Osteoblast (primary cell): ENCODE results near the gene MACF1. TPM values are rescaled to one million over a fixed set of nuclear protein-coding genes. Genes with fewer than 3 reads are reported as not detected.

ENCODE experiments used
- DNase-seq: peaks from one replicate; pipeline ENCODE4 v3.0.0; 2011; ENCODE audit warnings: low spot score, mixed read lengths; ENCODE audit not compliant: insufficient read length; ENCODE audit errors: missing footprints
- H2AFZ ChIP-seq: 2 replicates; pipeline ENCODE4 v1.6.0; 2011; ENCODE audit warnings: mild to moderate bottlenecking, low read length
- H3K27ac ChIP-seq: 2 replicates; pipeline ENCODE4 v1.5.1; 2011; ENCODE audit warnings: mild to moderate bottlenecking, low read depth, low read length, moderate library complexity
- H3K27me3 ChIP-seq: 2 replicates; pipeline ENCODE4 v1.6.0; 2012; ENCODE audit warnings: mild to moderate bottlenecking, control low read depth, inconsistent platforms, low read length, moderate library complexity; ENCODE audit not compliant: insufficient read depth
- H3K36me3 ChIP-seq: 2 replicates; pipeline ENCODE4 v1.5.1; 2011; ENCODE audit warnings: mild to moderate bottlenecking, low read length, control low read depth, moderate library complexity; ENCODE audit not compliant: insufficient read depth
- H3K4me1 ChIP-seq: 2 replicates; pipeline ENCODE4 v1.5.1; 2011; ENCODE audit warnings: mild to moderate bottlenecking, low read length, control low read depth, moderate library complexity; ENCODE audit not compliant: insufficient read depth
- H3K4me2 ChIP-seq: 2 replicates; pipeline ENCODE4 v1.6.0; 2011; ENCODE audit warnings: mild to moderate bottlenecking, low read length; ENCODE audit not compliant: insufficient read depth
- H3K4me3 ChIP-seq: fragments of 200-600 bp; sonication (generic); 3 replicates; pipeline ENCODE4 v1.5.1; 2012; ENCODE audit warnings: mild to moderate bottlenecking, low read length, inconsistent platforms; ENCODE audit not compliant: insufficient read depth
- H3K79me2 ChIP-seq: 2 replicates; pipeline ENCODE4 v1.6.0; 2012; ENCODE audit warnings: mild to moderate bottlenecking, low read length, control low read depth, inconsistent platforms; ENCODE audit not compliant: insufficient read depth
- H3K9me3 ChIP-seq: 2 replicates; pipeline ENCODE4 v1.5.1; 2011; ENCODE audit warnings: low read depth, low read length, control low read depth
- H4K20me1 ChIP-seq: 2 replicates; pipeline ENCODE4 v1.6.0; 2012; ENCODE audit warnings: mild to moderate bottlenecking, low read length, control low read depth; ENCODE audit not compliant: insufficient read depth
- CTCF ChIP-seq: IDR thresholded peaks from 2 replicates; pipeline ENCODE4 v1.5.1; 2011; ENCODE audit warnings: mild to moderate bottlenecking, low read depth, low read length, moderate library complexity; ENCODE audit errors: extremely low read depth
- total RNA-seq: library from RNA; depleted of rRNA; stranded (reverse); fragments of >200 nt; gene quantifications from 2 replicates; pipeline ENCODE4 v1.2.3, GENCODE V29; 2012

The MACF1 gene
- total RNA-seq, 1 donor = 424 TPM

GRCh38 chr1:39505289-39505688, 300.8 kb downstream of the MACF1 start:
- H3K4me3 ChIP-seq = no peak overlapping the region
- no peak overlapping the region for H3K4me2 ChIP-seq
- no peak for TF ChIP-seq CTCF
- H3K27ac ChIP-seq = no peak overlapping the region
- H3K4me1 ChIP-seq = peaks cover 13% of the 10 kb centered on the region
- DNase-seq = no peak
- H3K27me3 ChIP-seq = no peaks in the 10 kb centered on the region
- no peaks in the 10 kb centered on the region for H3K36me3 ChIP-seq
- no peaks in the 10 kb centered on the region for H3K9me3 ChIP-seq
- H4K20me1 ChIP-seq = no peaks in the 10 kb centered on the region
- no peaks in the 10 kb centered on the region for H3K79me2 ChIP-seq
- no peak overlapping the region for H2AFZ ChIP-seq

GRCh38 chr1:39507230-39507928, 302.9 kb downstream of the MACF1 start:
- no peak overlapping the region for H3K27ac ChIP-seq
- H3K4me2 ChIP-seq = no peak overlapping the region
- H3K4me3 ChIP-seq = no peak overlapping the region
- H3K9me3 ChIP-seq = no peaks in the 10 kb centered on the region
- H4K20me1 ChIP-seq = no peaks in the 10 kb centered on the region
- peak; percentile 21 for TF ChIP-seq CTCF
- H2AFZ ChIP-seq = no peak overlapping the region
- H3K79me2 ChIP-seq = no peaks in the 10 kb centered on the region
- H3K27me3 ChIP-seq = no peaks in the 10 kb centered on the region
- DNase-seq = peak; percentile 73
- H3K4me1 ChIP-seq = peaks cover 13% of the 10 kb centered on the region
- H3K36me3 ChIP-seq = no peaks in the 10 kb centered on the region

GRCh38 chr1:39508266-39508665, 303.8 kb downstream of the MACF1 start:
- H2AFZ ChIP-seq = peak overlapping the region; percentile 80
- H3K9me3 ChIP-seq = no peaks in the 10 kb centered on the region
- H3K27ac ChIP-seq = peak overlapping the region; percentile 72
- no peaks in the 10 kb centered on the region for H3K27me3 ChIP-seq
- H3K4me2 ChIP-seq = peak overlapping the region; percentile 73
- H4K20me1 ChIP-seq = no peaks in the 10 kb centered on the region
- H3K4me3 ChIP-seq = no peak overlapping the region
- no peaks in the 10 kb centered on the region for H3K79me2 ChIP-seq
- peak; percentile 76 for DNase-seq
- no peak for TF ChIP-seq CTCF
- no peaks in the 10 kb centered on the region for H3K36me3 ChIP-seq
- peaks cover 13% of the 10 kb centered on the region for H3K4me1 ChIP-seq

GRCh38 chr1:39508857-39509305, 304.4 kb downstream of the MACF1 start:
- no peaks in the 10 kb centered on the region for H4K20me1 ChIP-seq
- no peaks in the 10 kb centered on the region for H3K36me3 ChIP-seq
- DNase-seq = peak; percentile 96
- peak overlapping the region; percentile 80 for H2AFZ ChIP-seq
- H3K79me2 ChIP-seq = no peaks in the 10 kb centered on the region
- peak overlapping the region; percentile 44 for H3K4me3 ChIP-seq
- H3K4me2 ChIP-seq = peak overlapping the region; percentile 73
- H3K27ac ChIP-seq = peak overlapping the region; percentile 72
- H3K9me3 ChIP-seq = no peaks in the 10 kb centered on the region
- H3K27me3 ChIP-seq = no peaks in the 10 kb centered on the region
- peaks cover 13% of the 10 kb centered on the region for H3K4me1 ChIP-seq
- peak; percentile 6 for TF ChIP-seq CTCF
